CD4-positive, alpha-beta T cell (primary cell): ENCODE results near the gene SLC12A9. TPM values are rescaled to one million over a fixed set of nuclear protein-coding genes. Genes with fewer than 3 reads are reported as not detected.
A peak's percentile ranks its signal among the peaks of the same experiment; 100 is the strongest.

Experiments used
- ATAC-seq: fragments of 200-7000 bp; cut with Tn5 transposase; one replicate; pipeline ENCODE4 v1.10.0; 2022; ENCODE audit warnings: mild to moderate bottlenecking; ENCODE audit not compliant: poor library complexity
- CTCF ChIA-PET: fragments of 350-600 bp; sonication (Branson Sonifier 250); formaldehyde crosslinking; loops from one replicate; lab custom pipeline; 2021; ENCODE audit warnings: antibody characterized with exemption, inconsistent platforms; lab: Charles Lee
- POLR2A ChIA-PET: fragments of 350-600 bp; sonication (Branson Sonifier 250); formaldehyde crosslinking; loops from one replicate; lab custom pipeline; 2021; ENCODE audit warnings: antibody characterized with exemption, inconsistent platforms; lab: Charles Lee
- DNase-seq, 14 experiments: peaks; one replicate each; pipeline ENCODE4 v3.0.0-alpha.2; 2013 to 2020; ENCODE audit warnings: mixed read lengths in 2 of 14
- H3K27ac ChIP-seq, 2 donors: one replicate each; pipeline versions ENCODE4 v1.5.1 to v1.7.0; 2013; ENCODE audit warnings: low read length in 2 of 2, low read depth in 1 of 2, mild to moderate bottlenecking in 1 of 2
- H3K27me3 ChIP-seq, 2 experiments: 1 replicate in 1 of 2; 2 replicates in 1 of 2; pipeline versions ENCODE4 v1.6.1 to v1.7.0; 2013; ENCODE audit warnings: low read length in 2 of 2, control low read depth in 1 of 2, mild to moderate bottlenecking in 1 of 2, moderate library complexity in 1 of 2; ENCODE audit not compliant: insufficient read depth in 2 of 2, control insufficient read depth in 1 of 2
- H3K36me3 ChIP-seq: one replicate; pipeline ENCODE4 v1.6.1; 2013; ENCODE audit warnings: low read length, control low read depth; ENCODE audit not compliant: insufficient read depth
- H3K4me1 ChIP-seq: one replicate; pipeline ENCODE4 v1.6.1; 2013; ENCODE audit warnings: low read length, control low read depth; ENCODE audit not compliant: insufficient read depth
- H3K4me3 ChIP-seq: one replicate; pipeline ENCODE4 v1.5.1; 2013; ENCODE audit warnings: mild to moderate bottlenecking, low read length, moderate library complexity
- H3K9me3 ChIP-seq, 2 experiments: 1 replicate in 1 of 2; 2 replicates in 1 of 2; pipeline versions ENCODE4 v1.6.1 to v1.7.0; 2013; ENCODE audit warnings: low read length in 2 of 2, mild to moderate bottlenecking in 2 of 2, control low read depth in 1 of 2, moderate library complexity in 1 of 2; ENCODE audit not compliant: control insufficient read depth in 1 of 2, insufficient read depth in 1 of 2
- H3K27ac Mint-ChIP-seq: one replicate; pipeline ENCODE4 v1.8.0; 2020; ENCODE audit warnings: mixed read lengths
- H3K27me3 Mint-ChIP-seq: one replicate; pipeline ENCODE4 v1.8.0; 2021; ENCODE audit warnings: mixed read lengths
- H3K36me3 Mint-ChIP-seq: one replicate; pipeline ENCODE4 v1.8.0; 2021; ENCODE audit warnings: low read depth, mixed read lengths
- H3K4me1 Mint-ChIP-seq: one replicate; pipeline ENCODE4 v1.8.0; 2021; ENCODE audit warnings: low read depth, mixed read lengths
- H3K4me3 Mint-ChIP-seq: one replicate; pipeline ENCODE4 v1.8.0; 2020; ENCODE audit warnings: mild to moderate bottlenecking, mixed read lengths
- H3K9me3 Mint-ChIP-seq: one replicate; pipeline ENCODE4 v1.8.0; 2020; ENCODE audit warnings: mixed read lengths
- CTCF ChIP-seq: fragments of 200-600 bp; IDR thresholded peaks from one replicate; pipeline ENCODE4 v1.8.0; 2022; ENCODE audit warnings: antibody characterized with exemption, mild to moderate bottlenecking
- intact Hi-C, 2 experiments: fragments of 100-400 bp; cut with DNase I in 1 of 2; cut with micrococcal nuclease in 1 of 2; formaldehyde crosslinking; loops; one replicate each; pipeline versions ENCODE4 v1.15.1 to v1.9.0; 2023 to 2025; cut with DNase I, micrococcal nuclease
- total RNA-seq, 174 experiments: library from RNA in 2 of 174; stranded (reverse) in 2 of 174; gene quantifications; one replicate each; pipeline ENCODE4 v1.2.3 and lab custom pipeline; 2021 to 2026

The SLC12A9 gene
- total RNA-seq, 2 experiments from 2014 or later: 26.3 to 28.2 TPM

- H3K9me3 ChIP-seq: peaks cover 0 to 10% of the 10 kb centered on the region in 2 experiments
- H3K36me3 ChIP-seq: peaks cover 58% of the 10 kb centered on the region
- peak; percentile 37 for ATAC-seq
- H3K4me3 ChIP-seq: peak overlapping the region; percentile 37
- ChIA-PET CTCF (no interaction called here), POLR2A (interaction anchor here (0.8 to 6.3 kb wide), 7 partner anchors 11 to 458 kb away, joined by 3 to 206 read pairs (median 5); partner anchors contain the start of genes MEPCE, PLOD3, SLC12A9 and SRRT)
- peak overlapping the region; percentile 80 to 92 for H3K27ac ChIP-seq
- Mint-ChIP-seq H3K27ac (peak overlapping the region; percentile 95), H3K36me3 (peaks cover 61% of the 10 kb centered on the region), H3K9me3 (no peaks in the 10 kb centered on the region), H3K27me3 (peaks cover 24% of the 10 kb centered on the region), H3K4me3 (peak overlapping the region; percentile 95), H3K4me1 (peaks cover 67% of the 10 kb centered on the region)
- no peak for TF ChIP-seq CTCF
- DNase-seq: peak in 10 of 14 experiments; percentile 46 to 84 (median 55)
- peaks cover 10 to 19% of the 10 kb centered on the region in 2 experiments for H3K27me3 ChIP-seq
- peaks cover 64% of the 10 kb centered on the region for H3K4me1 ChIP-seq
- intact Hi-C loops: loop anchor here (1.0 to 5.0 kb wide), 3 partner anchors 12 to 280 kb away; partner anchors contain the start of genes SRRT (in 2 of the 2) and VGF (in 1 of the 2)
Observed at GRCh38 chr7:100887516-100888290, 35.2 kb downstream of the SLC12A9 start.

GRCh38 chr7:100888291-100888987 is 35.9 kb downstream of the SLC12A9 start:
- ChIA-PET POLR2A (interaction anchor here (1.2 to 6.3 kb wide), 6 partner anchors 12 to 458 kb away, joined by 3 to 206 read pairs (median 6); partner anchors contain the start of genes MEPCE, PLOD3, SLC12A9 and SRRT), CTCF (interaction anchor here (2.1 kb wide), 1 partner anchor 36 kb away, joined by 11 read pairs; the partner anchor contains the start of gene SLC12A9)
- Mint-ChIP-seq H3K4me1 (peaks cover 63% of the 10 kb centered on the region), H3K27ac (peak overlapping the region; percentile 95), H3K4me3 (peak overlapping the region; percentile 95), H3K9me3 (no peaks in the 10 kb centered on the region), H3K27me3 (peaks cover 28% of the 10 kb centered on the region), H3K36me3 (peaks cover 54% of the 10 kb centered on the region)
- Histone ChIP-seq H3K9me3 (peaks cover 0 to 10% of the 10 kb centered on the region in 2 experiments), H3K4me3 (peak overlapping the region; percentile 73), H3K27me3 (peaks cover 11 to 26% of the 10 kb centered on the region in 2 experiments), H3K27ac (peak overlapping the region; percentile 80 to 92), H3K4me1 (peaks cover 64% of the 10 kb centered on the region), H3K36me3 (peaks cover 51% of the 10 kb centered on the region)
- TF ChIP-seq CTCF: no peak
- ATAC-seq (no peak), DNase-seq (peak in 1 of 14 experiments; percentile 29)
- intact Hi-C loops: loop anchor here (2.0 to 5.0 kb wide), 2 partner anchors 14 to 279 kb away; partner anchors contain the start of genes SRRT (in 1 of the 2) and VGF (in 1 of the 2)
